ENCODE data around the gene SLC25A4.
"Not testable (repeated sequence)": the region's sequence is repeated elsewhere in the genome, so short reads cannot be mapped to it uniquely, and the experiment has no call there.

Gene SLC25A4

DNA sequence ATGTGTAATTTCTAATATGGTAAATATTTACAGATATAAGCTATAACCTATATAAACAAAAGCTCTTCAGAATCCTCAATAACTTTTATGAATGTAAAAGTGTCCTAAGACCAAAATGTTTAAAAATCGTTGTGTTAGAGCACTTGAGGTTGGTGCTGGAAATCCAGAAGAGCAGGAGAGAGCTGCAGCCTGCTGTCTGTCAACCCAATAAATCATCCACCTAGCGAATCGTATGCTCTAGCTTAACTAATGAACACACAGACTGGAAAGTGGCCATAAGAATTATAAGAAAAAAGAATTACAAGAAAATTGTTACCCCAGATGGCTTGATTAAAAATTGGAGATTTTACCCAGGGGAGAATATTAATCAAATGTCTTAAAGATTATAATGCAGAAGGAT lies 43.7 kb downstream of the SLC25A4 start:
- DNase-seq, result no peak

GRCh38 chr4:185189606-185190305 lies 46.7 kb downstream of the SLC25A4 start:
- no peak for DNase-seq

GRCh38 chr4:185190306-185190856 lies 47.3 kb downstream of the SLC25A4 start:
- DNase-seq, result no peak

- no peak for DNase-seq
Observed at GRCh38 chr4:185192059-185192458, 49.0 kb downstream of the SLC25A4 start.

DNA sequence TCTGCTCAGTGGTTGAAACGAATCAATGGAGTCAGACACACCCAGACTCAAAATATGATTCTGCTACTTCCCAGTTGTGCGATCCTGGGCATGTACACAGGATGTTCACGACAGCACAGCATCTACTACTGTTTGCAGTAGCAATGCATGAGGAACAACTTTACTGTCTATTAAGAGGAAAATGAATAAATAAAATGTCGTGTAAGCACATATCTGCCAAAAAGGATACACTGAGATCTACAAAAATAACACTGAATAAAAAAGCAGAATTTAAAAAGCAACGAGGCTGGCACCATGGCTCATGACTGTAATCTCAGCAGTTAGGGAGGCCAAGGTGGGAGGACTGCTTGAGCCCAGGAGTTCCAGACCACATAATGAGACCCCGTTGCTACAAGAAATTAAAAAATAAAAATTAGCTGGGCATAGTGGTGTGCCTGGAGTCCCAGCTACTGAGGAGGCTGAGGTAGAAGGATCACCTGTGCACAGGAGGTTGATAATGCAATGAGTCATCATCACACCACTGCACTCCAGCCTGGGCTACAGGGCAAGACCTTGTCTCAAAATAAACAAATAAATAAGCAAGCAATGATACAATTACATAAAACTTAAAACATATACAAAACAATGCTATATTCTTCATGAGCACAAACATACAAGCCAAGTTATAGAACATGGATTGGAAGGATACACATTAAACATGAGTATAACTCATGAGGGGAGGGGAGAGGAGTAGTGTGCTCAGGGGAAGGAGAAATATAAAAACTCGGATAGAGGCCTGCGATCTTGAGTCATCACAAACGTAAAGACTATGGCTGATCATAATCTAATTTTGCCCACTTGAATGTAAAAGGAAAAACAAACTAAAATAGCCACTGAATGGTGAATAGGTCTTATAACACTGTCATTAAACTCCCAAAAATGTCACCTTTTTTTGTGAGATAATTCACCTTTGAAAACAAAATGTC lies 52.1 kb downstream of the SLC25A4 start:
- no peak for DNase-seq

DNA sequence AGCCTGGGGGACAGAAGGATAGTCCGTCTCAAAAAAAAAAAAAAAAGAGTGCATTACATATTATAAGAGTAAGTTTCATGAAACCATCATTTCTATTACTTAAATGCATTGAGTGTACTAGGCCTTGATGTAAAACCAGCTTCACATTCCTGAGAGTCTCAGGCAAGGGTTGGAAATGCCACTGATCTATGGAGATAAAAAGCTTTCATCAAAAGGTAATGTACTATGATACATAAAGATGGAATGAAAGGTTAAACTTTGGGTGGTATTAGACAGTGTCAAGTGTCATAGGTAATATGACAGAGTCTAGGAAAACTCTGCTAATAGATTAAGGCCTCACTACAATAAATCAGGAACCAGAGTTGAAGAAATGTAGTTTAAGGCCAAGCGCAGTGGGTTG lies 53.4 kb downstream of the SLC25A4 start:
- no peak for DNase-seq

GRCh38 chr4:185198189-185198588 lies 55.1 kb downstream of the SLC25A4 start:
- DNase-seq, result not testable (repeated sequence)
